ENCODE results near the gene TAS2R7.
"Not testable (repeated sequence)": the region's sequence is repeated elsewhere in the genome, so short reads cannot be mapped to it uniquely, and the experiment has no call there.

The TAS2R7 gene

GRCh38 chr12:10802587-10802986 lies at the start of gene TAS2R7:
TSS of gene TAS2R7 (minus strand) at chr12:10802627. CDS start at chr12:10802570, 57 bp downstream.
- no peak for DNase-seq (ENCODE audit: low spot score)

GRCh38 chr12:10851243-10851858 lies 48.9 kb upstream of the TAS2R7 start:
- no peak for DNase-seq (ENCODE audit: low spot score)

- DNase-seq (ENCODE audit: low spot score) = peak; percentile 3
Measured at GRCh38 chr12:10849425-10849878, 47.0 kb upstream of the TAS2R7 start, which contains the start of gene PRR4. TSS of gene PRR4 (minus strand) at chr12:10849475. CDS start at chr12:10849437, 38 bp downstream.

GRCh38 chr12:10847744-10848143 lies 45.3 kb upstream of the TAS2R7 start:
- no peak for DNase-seq (ENCODE audit: low spot score)

- DNase-seq (ENCODE audit: low spot score) = no peak
Measured at GRCh38 chr12:10842862-10843261, 40.4 kb upstream of the TAS2R7 start.

- no peak for DNase-seq (ENCODE audit: low spot score)
Measured at GRCh38 chr12:10838461-10838860, 36.0 kb upstream of the TAS2R7 start.

GRCh38 chr12:10829994-10830393 lies 27.6 kb upstream of the TAS2R7 start:
- DNase-seq (ENCODE audit: low spot score) = no peak

- DNase-seq (ENCODE audit: low spot score) = no peak
Measured at GRCh38 chr12:10826258-10826657, 23.8 kb upstream of the TAS2R7 start, which contains the start of gene TAS2R10. TSS of gene TAS2R10 (minus strand) at chr12:10826358. CDS start at chr12:10826269, 89 bp downstream.

- no peak for DNase-seq (ENCODE audit: low spot score)
Measured at GRCh38 chr12:10824957-10825356, 22.5 kb upstream of the TAS2R7 start.

GRCh38 chr12:10811883-10812536 lies 9.6 kb upstream of the TAS2R7 start:
- DNase-seq (ENCODE audit: low spot score) = no peak

GRCh38 chr12:10810068-10810467 lies 7.6 kb upstream of the TAS2R7 start, which contains the start of gene TAS2R9:
TSS of gene TAS2R9 (minus strand) at chr12:10810168. CDS start at chr12:10810075, 93 bp downstream.
- DNase-seq (ENCODE audit: low spot score) = no peak

- DNase-seq (ENCODE audit: low spot score) = no peak
Measured at GRCh38 chr12:10807186-10807585, 4.8 kb upstream of the TAS2R7 start, which contains the start of gene TAS2R8. TSS of gene TAS2R8 (minus strand) at chr12:10807286. CDS start at chr12:10806980, 306 bp downstream.

GRCh38 chr12:10801741-10802140 lies 686 bp downstream of the TAS2R7 start:
- DNase-seq (ENCODE audit: low spot score) = no peak

GRCh38 chr12:10794222-10794621 lies 8.2 kb downstream of the TAS2R7 start:
- DNase-seq (ENCODE audit: low spot score) = no peak

- DNase-seq (ENCODE audit: low spot score) = not testable (repeated sequence)
Measured at GRCh38 chr12:10791769-10792168, 10.7 kb downstream of the TAS2R7 start.

GRCh38 chr12:10783252-10783651 lies 19.2 kb downstream of the TAS2R7 start:
- no peak for DNase-seq (ENCODE audit: low spot score)

- no peak for DNase-seq (ENCODE audit: low spot score)
Measured at GRCh38 chr12:10779103-10779502, 23.3 kb downstream of the TAS2R7 start.

GRCh38 chr12:10771132-10771733 lies 31.2 kb downstream of the TAS2R7 start:
- peak; percentile 19 for DNase-seq (ENCODE audit: low spot score)

- DNase-seq (ENCODE audit: low spot score) = no peak
Measured at GRCh38 chr12:10759657-10760056, 42.8 kb downstream of the TAS2R7 start.

GRCh38 chr12:10756194-10756593 lies 46.2 kb downstream of the TAS2R7 start:
- no peak for DNase-seq (ENCODE audit: low spot score)

- no peak for DNase-seq (ENCODE audit: low spot score)
Measured at GRCh38 chr12:10753059-10753458, 49.4 kb downstream of the TAS2R7 start.
